Measurements from ENCODE around the gene MCC. TPM values are rescaled to one million over a fixed set of nuclear protein-coding genes. Genes with fewer than 3 reads are reported as not detected.

MCC gene
- total and polyA plus RNA-seq, 12 donors = 1.8 to 12.6 (median 8.9) TPM

- intact Hi-C loops (cut with DNase I) = no loop called here
- no peaks in the 10 kb centered on the region for H3K9me3 ChIP-seq (replicated peaks in 1 of 3)
- WGBS, 4 donors = 14 to 18% (median 16%) methylated on average over 19 to 20 of the region's 20 CpGs
- no peak for DNase-seq
- TF ChIP-seq CTCF (IDR thresholded peaks at IDR 0.05) (no peak), POLR2A (IDR thresholded peaks at IDR 0.05) (no peak)
- peak overlapping the region in 2 of 4 donors; percentile 39 to 58 for H3K4me3 ChIP-seq
- peaks cover 8% of the 10 kb centered on the region for H3K27me3 ChIP-seq
- no peaks in the 10 kb centered on the region for H3K36me3 ChIP-seq (replicated peaks in 1 of 2)
- H3K4me1 ChIP-seq (replicated peaks in 1 of 2) = peaks cover 0 to 12% of the 10 kb centered on the region in 2 donors
- peak overlapping the region in 2 of 5 donors; percentile 38 to 52 for H3K27ac ChIP-seq
Observed at GRCh38 chr5:113488645-113489184, 462 bp upstream of the MCC start.

GRCh38 chr5:113487416-113487780, 855 bp downstream of the MCC start:
- Histone ChIP-seq H3K9me3 (replicated peaks in 1 of 3) (no peaks in the 10 kb centered on the region), H3K27ac (no peak overlapping the region), H3K4me3 (peak overlapping the region in 3 of 4 donors; percentile 2 to 58 (median 39)), H3K4me1 (replicated peaks in 1 of 2) (peaks cover 0 to 12% of the 10 kb centered on the region in 2 donors), H3K27me3 (peaks cover 8% of the 10 kb centered on the region), H3K36me3 (replicated peaks in 1 of 2) (no peaks in the 10 kb centered on the region)
- TF ChIP-seq POLR2A (IDR thresholded peaks at IDR 0.05) = no peak
- TF ChIP-seq CTCF (IDR thresholded peaks at IDR 0.05) = no peak
- peak in 1 of 7 donors; percentile 2 for DNase-seq
- intact Hi-C loops (cut with DNase I) = no loop called here
- WGBS, 4 donors = 10 to 25% (median 15%) methylated on average over 17 to 18 of the region's 18 CpGs

GRCh38 chr5:113480243-113480642, 8.0 kb downstream of the MCC start:
- WGBS, 4 donors = 72 to 77% (median 74%) methylated on average over 5 of the region's 5 CpGs
- no peaks in the 10 kb centered on the region for H3K36me3 ChIP-seq (replicated peaks in 1 of 2)
- TF ChIP-seq CTCF (IDR thresholded peaks at IDR 0.05) (no peak), POLR2A (IDR thresholded peaks at IDR 0.05) (no peak)
- H3K4me1 ChIP-seq (replicated peaks in 1 of 2) = no peaks in the 10 kb centered on the region
- H3K4me3 ChIP-seq = no peak overlapping the region
- H3K9me3 ChIP-seq (replicated peaks in 1 of 3) = no peaks in the 10 kb centered on the region
- no peaks in the 10 kb centered on the region for H3K27me3 ChIP-seq
- DNase-seq = no peak
- intact Hi-C loops (cut with DNase I) = no loop called here
- H3K27ac ChIP-seq = no peak overlapping the region

- TF ChIP-seq CTCF (IDR thresholded peaks at IDR 0.05) (no peak), POLR2A (IDR thresholded peaks at IDR 0.05) (no peak)
- Histone ChIP-seq H3K4me3 (no peak overlapping the region), H3K27ac (no peak overlapping the region), H3K4me1 (replicated peaks in 1 of 2) (no peaks in the 10 kb centered on the region), H3K36me3 (replicated peaks in 1 of 2) (no peaks in the 10 kb centered on the region), H3K9me3 (replicated peaks in 1 of 3) (no peaks in the 10 kb centered on the region), H3K27me3 (no peaks in the 10 kb centered on the region)
- WGBS, 4 donors = 79 to 93% (median 82%) methylated on average over 3 of the region's 3 CpGs
- intact Hi-C loops (cut with DNase I) = no loop called here
- DNase-seq = no peak
Observed at GRCh38 chr5:113478691-113479090, 9.6 kb downstream of the MCC start.
